ENCODE measurements around the gene ANKRD44.

Gene ANKRD44

DNA sequence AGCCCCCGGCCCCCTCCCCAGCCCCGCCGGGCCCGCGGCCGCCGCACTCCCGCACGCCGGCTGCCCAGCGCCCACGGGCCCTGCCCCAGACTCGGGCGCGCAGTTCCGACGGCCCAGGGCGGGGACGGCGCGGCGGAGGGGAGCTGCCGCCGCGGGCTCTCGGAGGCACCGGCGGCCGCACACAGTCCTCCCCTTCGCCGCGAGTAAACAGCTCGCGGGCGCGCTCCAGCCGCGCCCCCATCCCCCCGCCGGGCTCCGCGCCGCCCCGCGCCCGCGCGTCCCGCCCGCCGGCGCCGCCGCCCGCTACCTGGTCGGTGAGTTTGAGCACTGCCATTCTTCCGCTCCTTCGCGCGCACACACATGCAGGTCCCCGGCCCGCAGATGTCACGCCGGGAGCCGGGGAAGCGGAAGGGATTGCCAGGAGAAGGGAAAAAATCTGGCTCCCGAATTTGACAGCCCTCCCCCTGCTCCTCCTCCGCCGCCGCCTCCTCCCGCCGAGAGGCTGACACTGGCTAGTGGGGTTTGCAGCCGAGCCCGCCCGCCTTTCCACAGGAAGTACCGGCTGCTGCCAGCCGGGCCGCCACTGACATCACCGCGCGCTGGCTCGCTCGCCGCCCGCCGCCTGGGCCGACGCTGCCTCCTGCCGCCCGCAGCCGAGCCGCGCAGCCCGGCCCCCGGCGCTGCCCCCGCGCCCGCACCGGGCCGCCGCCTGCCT, at the start of gene ANKRD44:
TSS of gene ANKRD44 (minus strand) at position 510 of the 715 bp plus-strand sequence. CDS start at position 334, 176 bp downstream.
- Histone ChIP-seq H3K4me3 (ENCODE audit: low read length) (peak within 1 kb of the TSS; percentile 86), H3K27me3 (ENCODE audit: control insufficient read depth, low read length) (no peaks in the 10 kb centered on the region), H3K4me1 (ENCODE audit: control insufficient read depth, low read length) (peaks cover 89% of the 10 kb centered on the region), H3K36me3 (ENCODE audit: control insufficient read depth, low read length) (peaks cover 23% of the 10 kb centered on the region), H3K9me3 (ENCODE audit: control insufficient read depth, insufficient read depth, low read length) (no peaks in the 10 kb centered on the region), H3K9me2 (replicated peaks; ENCODE audit: control insufficient read depth, low read length) (no peaks in the 10 kb centered on the region), H3K79me2 (ENCODE audit: control insufficient read depth, low read length) (peaks cover 86% of the 10 kb centered on the region), H3K27ac (ENCODE audit: low read depth, low read length) (peak within 1 kb of the TSS; percentile 62), H3F3A (ENCODE audit: control insufficient read depth, insufficient read depth) (peaks cover 27% of the 10 kb centered on the region), H4K20me1 (ENCODE audit: control insufficient read depth, insufficient read depth, low read depth, low read length) (peaks cover 5% of the 10 kb centered on the region; the same call in 1 of the 2 replicates), H3K4me2 (ENCODE audit: low read length) (peak within 1 kb of the TSS; percentile 96)
- TF ChIP-seq, protein P1, sequence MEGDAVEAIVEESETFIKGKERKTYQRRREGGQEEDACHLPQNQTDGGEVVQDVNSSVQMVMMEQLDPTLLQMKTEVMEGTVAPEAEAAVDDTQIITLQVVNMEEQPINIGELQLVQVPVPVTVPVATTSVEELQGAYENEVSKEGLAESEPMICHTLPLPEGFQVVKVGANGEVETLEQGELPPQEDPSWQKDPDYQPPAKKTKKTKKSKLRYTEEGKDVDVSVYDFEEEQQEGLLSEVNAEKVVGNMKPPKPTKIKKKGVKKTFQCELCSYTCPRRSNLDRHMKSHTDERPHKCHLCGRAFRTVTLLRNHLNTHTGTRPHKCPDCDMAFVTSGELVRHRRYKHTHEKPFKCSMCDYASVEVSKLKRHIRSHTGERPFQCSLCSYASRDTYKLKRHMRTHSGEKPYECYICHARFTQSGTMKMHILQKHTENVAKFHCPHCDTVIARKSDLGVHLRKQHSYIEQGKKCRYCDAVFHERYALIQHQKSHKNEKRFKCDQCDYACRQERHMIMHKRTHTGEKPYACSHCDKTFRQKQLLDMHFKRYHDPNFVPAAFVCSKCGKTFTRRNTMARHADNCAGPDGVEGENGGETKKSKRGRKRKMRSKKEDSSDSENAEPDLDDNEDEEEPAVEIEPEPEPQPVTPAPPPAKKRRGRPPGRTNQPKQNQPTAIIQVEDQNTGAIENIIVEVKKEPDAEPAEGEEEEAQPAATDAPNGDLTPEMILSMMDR (IDR thresholded peaks at IDR 0.05; ENCODE audit: low read depth, low read length, poor library complexity, severe bottlenecking) = no peak
- no peak for TF ChIP-seq EZH2phosphoT487 (IDR thresholded peaks at IDR 0.05; ENCODE audit: borderline replicate concordance, low read length)

DNA sequence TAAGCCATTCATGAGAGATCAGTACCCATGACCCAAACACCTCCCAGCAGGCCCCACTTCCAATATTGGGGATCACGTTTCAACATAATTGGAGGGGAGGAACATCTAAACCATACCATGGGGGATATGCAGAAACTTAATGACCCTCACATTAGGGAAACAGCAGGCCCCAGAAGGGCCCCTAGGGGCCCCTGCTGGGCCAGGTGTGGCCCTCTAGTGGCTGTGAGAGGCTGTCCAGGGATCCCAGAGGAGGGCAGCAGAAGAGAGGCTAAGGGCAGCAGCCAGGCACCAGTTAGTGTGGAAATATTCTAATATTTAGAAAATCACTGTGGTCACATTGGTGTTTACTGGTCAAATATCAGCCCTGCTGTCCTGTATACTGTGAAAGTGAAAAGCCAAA, 49.3 kb upstream of the ANKRD44 start:
- H3K27ac ChIP-seq (ENCODE audit: low read depth, low read length) = no peak overlapping the region
- H3F3A ChIP-seq (ENCODE audit: control insufficient read depth, insufficient read depth) = 0 out of 2 replicates have a peak, but pooled peaks cover 3% of the 10 kb centered on the region
- no peaks in the 10 kb centered on the region for H3K9me2 ChIP-seq (replicated peaks; ENCODE audit: control insufficient read depth, low read length)
- no peak overlapping the region for H3K4me3 ChIP-seq (ENCODE audit: low read length)
- H4K20me1 ChIP-seq (ENCODE audit: control insufficient read depth, insufficient read depth, low read depth, low read length) = no peaks in the 10 kb centered on the region
- H3K4me2 ChIP-seq (ENCODE audit: low read length) = no peak overlapping the region
- no peaks in the 10 kb centered on the region for H3K9me3 ChIP-seq (ENCODE audit: control insufficient read depth, insufficient read depth, low read length)
- H3K79me2 ChIP-seq (ENCODE audit: control insufficient read depth, low read length) = peaks cover 10% of the 10 kb centered on the region
- H3K4me1 ChIP-seq (ENCODE audit: control insufficient read depth, low read length) = peaks cover 8% of the 10 kb centered on the region
- H3K36me3 ChIP-seq (ENCODE audit: control insufficient read depth, low read length) = peaks cover 1% of the 10 kb centered on the region; the same call in 1 of the 2 replicates
- no peak for TF ChIP-seq EZH2phosphoT487 (IDR thresholded peaks at IDR 0.05; ENCODE audit: borderline replicate concordance, low read length)
- TF ChIP-seq, protein P1 (IDR thresholded peaks at IDR 0.05; ENCODE audit: low read depth, low read length, poor library complexity, severe bottlenecking) = peak; percentile 74
- no peaks in the 10 kb centered on the region for H3K27me3 ChIP-seq (ENCODE audit: control insufficient read depth, low read length)

DNA sequence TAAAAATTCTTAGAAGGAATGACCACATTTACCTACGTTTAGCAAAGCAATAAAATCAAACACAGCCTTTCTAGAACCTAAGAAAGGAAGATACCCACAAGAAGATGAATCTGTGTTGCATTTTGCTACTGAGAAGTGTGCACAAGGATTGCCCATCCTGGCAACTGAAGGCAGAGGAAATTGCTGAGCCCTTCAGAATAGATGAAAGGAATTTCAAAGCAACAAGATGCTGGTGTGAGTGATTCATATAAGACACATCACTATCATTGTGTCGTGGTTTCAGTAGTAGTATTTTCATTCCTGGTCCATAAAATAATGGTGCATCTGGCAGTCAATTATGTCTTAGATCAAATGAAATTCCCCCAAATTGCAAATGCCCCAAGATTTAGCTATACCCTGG, 48.4 kb upstream of the ANKRD44 start:
- peaks cover 17% of the 10 kb centered on the region for H3K4me1 ChIP-seq (ENCODE audit: control insufficient read depth, low read length)
- no peaks in the 10 kb centered on the region for H3K27me3 ChIP-seq (ENCODE audit: control insufficient read depth, low read length)
- no peak for TF ChIP-seq EZH2phosphoT487 (IDR thresholded peaks at IDR 0.05; ENCODE audit: borderline replicate concordance, low read length)
- TF ChIP-seq, protein P1 (IDR thresholded peaks at IDR 0.05; ENCODE audit: low read depth, low read length, poor library complexity, severe bottlenecking) = no peak
- no peaks in the 10 kb centered on the region for H4K20me1 ChIP-seq (ENCODE audit: control insufficient read depth, insufficient read depth, low read depth, low read length)
- no peak overlapping the region for H3K4me3 ChIP-seq (ENCODE audit: low read length)
- no peak overlapping the region for H3K27ac ChIP-seq (ENCODE audit: low read depth, low read length)
- no peak overlapping the region for H3K4me2 ChIP-seq (ENCODE audit: low read length)
- H3K9me2 ChIP-seq (replicated peaks; ENCODE audit: control insufficient read depth, low read length) = no peaks in the 10 kb centered on the region
- H3F3A ChIP-seq (ENCODE audit: control insufficient read depth, insufficient read depth) = 0 out of 2 replicates have a peak, but pooled peaks cover 3% of the 10 kb centered on the region
- H3K36me3 ChIP-seq (ENCODE audit: control insufficient read depth, low read length) = peaks cover 10% of the 10 kb centered on the region
- no peaks in the 10 kb centered on the region for H3K9me3 ChIP-seq (ENCODE audit: control insufficient read depth, insufficient read depth, low read length)
- peaks cover 19% of the 10 kb centered on the region for H3K79me2 ChIP-seq (ENCODE audit: control insufficient read depth, low read length)

All from DOHH2 (cell line).